Left hindlimb (tissue), 1 donor: ENCODE results near the gene MYOM3.

ENCODE experiments used
- DNase-seq: peaks from one replicate; pipeline ENCODE4 v3.0.0-alpha.2; 2018

The MYOM3 gene

DNA sequence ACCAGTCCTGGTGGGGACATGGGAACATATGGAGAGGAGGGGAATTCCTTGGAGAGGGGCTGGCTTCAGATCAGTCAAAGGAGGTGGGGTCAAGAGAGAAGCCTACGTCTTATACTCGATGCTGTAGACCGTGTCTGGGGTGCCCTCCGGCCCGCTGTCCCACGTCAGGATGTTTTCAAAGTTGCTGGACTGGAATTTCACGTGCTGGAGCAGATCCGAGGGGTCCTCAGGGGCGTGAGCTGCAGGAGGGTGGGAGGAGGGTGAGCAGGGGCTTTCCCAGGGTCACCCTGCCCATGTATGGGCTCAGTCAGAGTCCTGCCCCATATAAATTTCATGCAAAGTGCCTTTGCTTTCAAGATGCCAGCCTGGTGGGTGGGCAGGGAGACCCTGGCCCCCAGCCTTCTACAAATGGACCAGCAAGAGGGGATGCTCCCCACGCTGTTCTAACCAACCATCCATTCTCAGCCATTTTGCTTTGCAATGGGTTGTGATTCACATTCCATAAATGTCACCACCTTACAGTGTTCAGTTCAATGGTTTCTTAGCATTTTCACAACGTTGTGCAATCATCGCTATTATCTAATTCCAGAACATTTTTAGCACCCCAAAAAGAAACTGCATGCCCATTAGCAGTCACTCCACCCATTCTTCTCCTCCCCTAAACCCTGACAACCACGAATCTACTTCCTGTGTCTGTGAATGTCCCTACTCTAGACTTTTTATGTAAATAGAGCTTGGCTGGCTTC lies 26.7 kb upstream of the MYOM3 start:
- DNase-seq, result no peak

- no peak for DNase-seq
Measured at GRCh38 chr1:24136956-24137539, 25.1 kb upstream of the MYOM3 start.

GRCh38 chr1:24134376-24134775 lies 22.4 kb upstream of the MYOM3 start:
- no peak for DNase-seq

DNA sequence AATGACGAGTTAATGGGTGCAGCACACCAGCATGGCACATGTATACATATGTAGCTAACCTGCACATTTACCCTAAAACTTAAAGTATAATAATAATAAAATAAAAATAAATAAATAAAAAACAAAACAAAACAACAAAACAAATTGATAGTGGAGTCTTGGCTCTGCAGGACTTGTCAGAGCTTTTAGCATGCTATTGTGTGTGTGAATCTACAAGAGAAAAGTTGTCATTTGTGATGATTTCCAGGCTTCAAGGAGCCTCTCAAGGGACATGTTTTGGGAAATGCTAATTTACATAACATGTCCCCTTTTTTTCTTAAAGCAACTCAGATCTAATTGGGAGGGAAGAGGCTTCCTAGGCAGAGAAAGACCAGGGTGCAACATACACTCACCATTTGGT lies 21.9 kb upstream of the MYOM3 start:
- DNase-seq, result no peak

DNA sequence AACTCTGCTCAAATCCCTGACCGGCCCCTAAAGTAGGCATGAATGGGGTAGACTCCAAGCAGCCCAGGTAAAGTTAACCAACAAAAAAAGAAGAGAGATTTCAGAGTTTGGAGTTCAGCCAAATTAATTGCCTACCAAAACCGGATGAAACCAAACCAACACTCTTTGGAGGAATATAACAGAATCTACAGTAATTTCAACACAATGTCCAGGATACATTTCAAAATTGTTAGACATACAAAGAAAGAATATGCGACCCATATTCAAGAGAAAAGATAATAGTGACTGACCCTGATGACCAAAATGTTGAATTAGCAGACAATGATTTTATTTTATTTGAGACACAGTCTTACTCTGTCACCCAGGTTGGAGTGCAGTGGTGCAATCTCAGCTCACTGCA lies 18.4 kb upstream of the MYOM3 start:
- no peak for DNase-seq

DNA sequence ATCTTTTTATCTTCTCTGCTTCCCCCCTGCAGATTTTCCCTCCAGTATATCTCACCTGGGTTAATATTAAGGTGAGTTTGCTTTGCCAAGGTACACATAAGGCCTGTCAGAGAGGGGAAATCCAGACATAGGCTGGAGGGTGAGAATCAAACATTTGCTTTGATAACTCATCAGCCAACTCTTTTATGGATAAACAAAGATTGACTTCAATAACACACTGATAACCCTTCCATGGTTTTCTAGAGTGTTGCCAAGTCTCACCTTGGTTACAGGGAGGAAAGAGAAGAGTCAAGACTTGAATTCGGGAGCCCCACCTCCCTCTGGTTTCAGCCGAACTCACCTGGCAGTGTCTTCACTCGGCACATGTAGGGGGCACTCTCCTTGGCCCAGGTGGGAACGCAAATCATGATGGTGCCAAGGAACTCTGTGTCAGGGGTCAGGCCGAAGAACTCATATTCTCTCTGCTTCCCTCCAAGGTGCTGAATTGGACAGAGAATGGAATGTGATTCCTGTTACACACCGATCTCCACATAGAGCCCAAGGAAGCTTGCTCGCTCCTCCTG lies 15.9 kb upstream of the MYOM3 start:
- DNase-seq, result no peak

- DNase-seq, result no peak
Measured at GRCh38 chr1:24127134-24127800, 15.3 kb upstream of the MYOM3 start.

- no peak for DNase-seq
Measured at GRCh38 chr1:24126672-24127023, 14.7 kb upstream of the MYOM3 start.

DNA sequence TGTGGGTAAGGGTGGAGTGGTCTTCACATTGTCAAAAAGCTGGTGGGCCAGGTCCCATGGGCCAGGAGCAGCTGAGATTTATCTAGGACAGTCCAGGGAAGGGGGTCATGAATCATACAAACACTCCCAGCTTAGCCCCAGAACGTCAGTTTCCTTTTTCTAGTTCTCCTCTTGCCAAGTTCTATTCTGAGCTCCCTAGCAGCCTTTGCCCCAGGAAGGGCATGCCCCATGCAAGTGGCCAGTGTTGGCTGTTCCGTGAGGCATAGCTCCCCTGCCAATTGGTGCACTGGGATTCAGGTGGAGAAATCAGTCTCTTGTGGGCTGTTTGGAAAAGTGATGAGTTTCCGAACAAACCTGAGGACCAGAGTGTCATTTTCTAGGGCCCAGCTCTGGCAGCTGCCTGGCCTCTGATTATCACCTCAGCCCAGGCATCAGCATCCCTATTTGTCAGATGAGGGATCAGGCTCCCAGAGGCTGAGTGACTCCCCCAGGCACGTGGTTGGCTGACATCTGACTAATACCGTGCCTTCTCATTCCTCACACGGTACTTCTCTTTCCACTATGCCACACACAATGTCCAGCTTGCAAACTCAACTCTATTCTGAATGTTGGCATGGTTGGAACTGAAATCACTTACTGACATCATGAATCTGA lies 14.2 kb upstream of the MYOM3 start:
- no peak for DNase-seq

DNA sequence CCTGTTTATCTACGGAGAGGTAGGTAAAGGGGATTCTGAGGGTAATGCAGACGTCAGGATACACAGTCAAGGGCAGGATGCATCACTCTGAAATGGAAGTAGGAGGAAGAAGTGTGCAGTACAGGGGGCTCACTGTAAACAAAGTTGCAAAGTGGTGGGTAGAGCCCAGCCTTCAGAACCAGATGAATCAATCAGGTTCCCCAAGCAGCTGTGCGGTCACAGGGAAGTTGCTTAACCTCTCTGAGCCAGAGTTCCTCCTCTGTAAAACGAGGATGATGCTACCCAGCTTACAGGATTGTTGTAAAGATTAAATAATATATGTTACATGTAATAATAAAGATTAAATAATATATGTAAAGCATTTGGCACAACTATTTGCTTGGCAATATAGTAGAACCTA lies 13.5 kb upstream of the MYOM3 start:
- DNase-seq, result no peak

- no peak for DNase-seq
Measured at GRCh38 chr1:24124980-24125379, 13.0 kb upstream of the MYOM3 start.

DNA sequence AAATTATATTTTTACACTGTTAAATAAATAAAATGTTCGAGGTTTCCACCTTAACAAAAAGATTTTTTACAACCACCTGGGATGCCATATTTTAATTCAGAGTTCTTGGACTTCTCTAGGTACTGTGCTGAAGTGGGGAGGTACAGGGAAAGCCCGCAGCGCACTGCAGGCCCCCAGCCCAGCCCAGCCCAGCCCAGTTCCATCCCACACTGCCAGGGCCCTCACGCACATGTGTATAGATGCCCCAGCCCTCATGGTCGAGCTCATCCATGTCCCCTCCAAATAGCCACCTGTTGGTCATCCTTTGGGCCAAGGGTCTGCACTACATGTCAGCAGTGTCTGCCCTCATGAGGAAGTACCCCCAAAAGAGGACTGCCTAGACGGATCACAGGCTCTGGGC lies 11.7 kb upstream of the MYOM3 start:
- DNase-seq, result no peak

- DNase-seq, result no peak
Measured at GRCh38 chr1:24122776-24123175, 10.8 kb upstream of the MYOM3 start.

DNA sequence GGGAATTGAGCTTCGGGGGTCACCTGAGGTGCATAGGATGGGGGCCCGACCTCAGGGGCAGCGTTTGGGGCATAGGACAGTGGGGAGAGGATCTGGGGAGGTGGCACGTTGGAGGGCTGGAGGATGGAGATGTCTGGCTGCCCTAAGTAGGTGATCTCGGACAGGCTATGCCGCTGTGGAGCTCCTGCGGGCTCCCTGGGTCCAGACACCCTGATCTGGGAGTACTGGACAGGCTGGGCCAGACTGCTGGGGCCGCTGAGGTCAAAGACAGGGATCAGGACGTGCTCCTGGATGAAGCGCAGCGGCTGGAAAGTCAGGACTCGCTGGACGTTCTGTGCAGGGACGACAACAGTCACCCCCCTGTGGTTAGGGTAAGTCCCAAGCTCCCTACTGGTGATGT lies 9.5 kb upstream of the MYOM3 start:
- no peak for DNase-seq

- DNase-seq, result no peak
Measured at GRCh38 chr1:24120965-24121364, 9.0 kb upstream of the MYOM3 start.

- DNase-seq, result no peak
Measured at GRCh38 chr1:24119859-24120756, 8.2 kb upstream of the MYOM3 start.

DNA sequence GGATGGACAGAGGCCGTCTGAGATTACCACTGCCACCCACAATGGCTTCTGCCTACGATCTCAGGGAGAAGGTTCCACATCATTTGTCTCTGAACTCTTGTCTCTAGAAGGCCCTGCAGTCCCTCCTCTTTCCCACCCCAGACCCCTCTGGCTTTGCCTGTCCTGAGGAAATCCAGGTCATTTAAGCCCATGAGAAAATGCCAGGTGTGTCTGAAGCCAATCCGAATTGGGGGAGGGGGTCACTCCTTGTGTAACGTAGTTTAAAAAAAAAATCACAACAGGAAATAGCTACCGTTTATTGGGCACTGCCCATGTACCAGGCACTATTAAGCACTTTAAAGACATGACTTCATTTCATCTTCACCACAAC lies 7.5 kb upstream of the MYOM3 start:
- no peak for DNase-seq

- DNase-seq, result no peak
Measured at GRCh38 chr1:24118410-24119242, 6.7 kb upstream of the MYOM3 start.

GRCh38 chr1:24117722-24118409 lies 5.9 kb upstream of the MYOM3 start:
- DNase-seq, result no peak

DNA sequence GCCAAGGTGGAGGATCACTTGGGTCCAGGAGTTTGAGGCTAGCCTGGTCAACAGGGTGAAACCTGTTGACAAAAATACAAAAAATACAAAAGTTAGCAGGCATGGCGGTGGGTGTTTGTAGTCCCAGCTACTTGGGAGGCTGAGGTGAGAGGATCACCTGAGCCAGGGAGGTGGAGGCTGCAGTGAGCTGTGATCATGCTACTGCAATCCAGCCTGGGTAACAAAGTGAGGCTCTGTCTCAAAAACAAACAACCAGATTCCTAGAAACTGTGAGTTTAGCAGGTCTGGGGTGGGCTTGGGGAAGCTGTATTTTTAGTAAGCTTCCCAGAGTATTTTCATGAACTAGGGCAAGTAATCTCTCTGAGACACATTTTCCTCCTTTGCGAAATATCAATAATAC lies 5.2 kb upstream of the MYOM3 start:
- no peak for DNase-seq

DNA sequence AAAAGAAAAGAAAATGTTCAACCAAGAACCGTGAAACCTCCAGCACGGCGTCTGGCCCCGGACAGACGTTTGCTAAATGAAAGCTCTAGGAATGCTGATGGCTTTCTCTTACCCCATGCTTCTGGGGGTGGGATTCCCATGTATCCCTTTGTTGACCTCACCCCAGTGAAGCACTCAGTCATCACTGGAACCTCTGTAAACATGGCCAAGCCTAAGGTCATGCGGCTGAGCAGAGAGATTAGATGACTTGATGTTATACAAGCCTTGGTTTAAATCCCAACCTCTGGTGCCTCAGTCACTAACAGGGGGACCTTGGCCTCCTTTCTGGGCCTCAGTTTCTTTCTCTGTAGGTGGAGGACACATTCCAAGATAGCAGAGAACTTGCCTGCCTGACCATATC lies 2.8 kb upstream of the MYOM3 start:
- no peak for DNase-seq
